GM20431 (cell line): ENCODE data around the gene TMC1.

Experiments
- in situ Hi-C: fragments of 300-500 bp; cut with MseI, MboI; formaldehyde crosslinking; loops from one replicate; pipeline ENCODE4 v1.15.0; 2020; ENCODE audit warnings: low sequenced_read_pairs; ENCODE audit not compliant: unreplicated experiment

The TMC1 gene

DNA sequence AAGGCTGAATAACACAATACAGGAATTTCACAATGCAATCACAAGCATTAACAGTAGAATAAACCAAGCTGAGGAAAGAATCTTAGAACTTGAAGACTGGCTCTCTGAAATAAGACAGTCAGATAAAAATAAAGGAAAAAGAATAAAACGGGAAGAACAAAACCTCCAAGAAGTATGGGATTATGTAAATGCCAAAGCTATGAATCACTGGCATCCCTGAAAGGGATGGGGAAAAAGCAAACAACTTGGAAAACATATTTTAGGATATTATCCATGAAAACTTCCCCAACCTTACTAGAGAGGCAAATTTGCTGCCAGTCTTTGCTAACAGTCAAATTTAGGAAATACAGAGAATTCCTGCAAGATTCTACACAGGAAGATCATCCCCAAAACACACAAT lies 273.5 kb downstream of the TMC1 start:
- in situ Hi-C loops: no loop called here

DNA sequence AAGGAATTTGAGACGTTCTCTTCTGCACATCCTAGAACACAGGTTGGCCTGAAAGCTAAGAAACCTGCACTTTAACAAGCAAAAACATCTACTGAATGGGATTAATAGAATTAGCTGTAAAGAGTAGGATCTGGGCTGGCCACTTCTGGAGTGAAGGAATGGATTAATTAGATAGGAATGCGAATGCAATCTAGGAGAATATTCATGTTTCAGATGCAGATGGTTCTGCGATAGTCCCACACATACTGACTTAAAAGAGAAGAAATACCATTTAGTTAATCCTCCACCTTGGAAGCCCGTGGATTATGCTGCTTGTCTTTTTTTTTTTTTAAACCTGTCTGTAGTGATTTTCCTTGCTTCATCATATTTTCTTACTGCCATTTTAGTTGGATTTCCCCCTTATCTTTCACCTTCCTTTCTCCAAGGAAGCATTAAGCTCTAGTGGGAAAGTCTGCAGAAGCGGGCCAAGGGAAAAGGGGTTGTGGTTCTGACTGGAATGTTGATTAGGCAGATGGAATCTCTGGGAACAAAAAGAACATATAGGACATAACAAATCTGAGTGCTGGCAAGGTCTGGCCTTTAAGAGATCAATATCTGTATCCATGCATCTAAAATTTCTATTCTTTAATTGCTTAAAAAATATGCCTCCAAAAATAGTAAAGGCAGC lies 279.1 kb downstream of the TMC1 start:
- in situ Hi-C loops: loop anchor here (25.0 kb wide), 1 partner anchor 188 kb away; no protein-coding TSS in a partner anchor

GRCh38 chr9:72805238-72805637 lies 283.8 kb downstream of the TMC1 start:
- in situ Hi-C loops: loop anchor here (25.0 kb wide), 1 partner anchor 193 kb away; no protein-coding TSS in a partner anchor

GRCh38 chr9:72806313-72806809 lies 285.0 kb downstream of the TMC1 start:
- in situ Hi-C loops: loop anchor here (25.0 kb wide), 1 partner anchor 194 kb away; no protein-coding TSS in a partner anchor

- in situ Hi-C loops: loop anchor here (25.0 kb wide), 1 partner anchor 196 kb away; no protein-coding TSS in a partner anchor
Measured at GRCh38 chr9:72807765-72808445, 286.5 kb downstream of the TMC1 start.

DNA sequence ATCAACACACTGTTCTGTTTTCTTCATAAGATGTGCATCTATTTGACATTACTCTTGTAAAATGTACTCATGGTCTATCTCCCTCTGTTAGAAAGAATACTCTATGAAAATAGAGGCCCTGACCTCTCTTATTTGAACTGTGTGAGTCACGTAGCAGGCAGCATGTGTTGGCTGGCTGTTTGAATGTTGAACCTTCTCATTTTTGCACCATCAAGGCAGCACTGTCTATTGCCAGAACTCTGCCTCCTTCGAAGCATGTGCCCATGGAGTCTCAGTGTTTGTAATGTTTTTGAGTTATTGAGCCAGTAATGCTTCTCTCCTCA lies 287.0 kb downstream of the TMC1 start:
- in situ Hi-C loops: loop anchor here (25.0 kb wide), 1 partner anchor 196 kb away; no protein-coding TSS in a partner anchor

DNA sequence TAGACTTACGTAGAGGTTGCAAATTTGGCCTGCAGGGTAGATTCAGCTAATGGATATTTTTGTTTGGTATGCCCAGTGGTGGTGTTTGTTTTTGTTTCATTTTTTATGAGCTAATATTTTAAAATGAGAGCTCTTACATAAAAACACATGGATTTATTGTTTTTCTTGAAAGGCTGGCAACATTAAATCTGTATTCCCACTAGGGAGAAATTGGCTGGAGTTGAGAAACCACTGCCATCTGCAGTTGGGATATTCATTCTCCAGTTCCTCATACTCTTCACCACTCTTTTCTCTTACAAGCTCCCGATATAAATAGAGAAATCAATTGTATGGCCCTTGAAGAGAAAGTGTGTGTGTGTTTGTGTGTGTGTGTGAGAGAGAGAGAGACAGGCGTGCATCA lies 288.2 kb downstream of the TMC1 start:
- in situ Hi-C loops: loop anchor here (25.0 kb wide), 1 partner anchor 197 kb away; no protein-coding TSS in a partner anchor

DNA sequence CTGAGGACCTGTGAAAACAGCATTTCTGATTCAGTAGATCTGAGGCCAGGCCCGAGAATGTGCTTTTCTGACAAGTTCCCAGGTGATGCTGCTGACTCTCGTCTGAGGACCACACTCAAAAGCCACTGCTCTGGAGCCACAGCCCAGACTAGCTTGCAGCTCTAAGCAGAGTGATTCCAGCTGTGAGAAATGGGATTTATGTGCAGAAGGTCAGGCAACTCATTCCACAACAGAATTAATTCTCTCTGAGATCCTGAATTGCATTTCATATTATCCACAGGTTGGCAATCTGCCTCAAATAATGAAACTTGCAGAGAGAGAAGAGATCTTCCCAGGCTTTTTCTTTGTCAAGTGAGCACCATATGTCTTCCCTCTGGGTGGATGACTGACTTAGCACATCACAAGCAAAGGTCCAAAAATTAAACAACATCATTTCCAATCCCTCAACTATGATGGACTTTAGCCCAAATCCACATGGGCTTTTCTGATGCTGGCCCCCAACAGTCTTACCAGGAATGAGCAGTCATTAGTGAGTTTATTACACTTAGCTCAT lies 291.2 kb downstream of the TMC1 start:
- in situ Hi-C loops: loop anchor here (10.0 to 25.0 kb wide), 2 partner anchors 200 to 528 kb away; no protein-coding TSS in a partner anchor

- in situ Hi-C loops: loop anchor here (10.0 to 25.0 kb wide), 2 partner anchors 201 to 529 kb away; no protein-coding TSS in a partner anchor
Measured at GRCh38 chr9:72813544-72813943, 292.1 kb downstream of the TMC1 start.

- in situ Hi-C loops: loop anchor here (10.0 to 25.0 kb wide), 2 partner anchors 202 to 529 kb away; no protein-coding TSS in a partner anchor
Measured at GRCh38 chr9:72814083-72814597, 292.7 kb downstream of the TMC1 start.

DNA sequence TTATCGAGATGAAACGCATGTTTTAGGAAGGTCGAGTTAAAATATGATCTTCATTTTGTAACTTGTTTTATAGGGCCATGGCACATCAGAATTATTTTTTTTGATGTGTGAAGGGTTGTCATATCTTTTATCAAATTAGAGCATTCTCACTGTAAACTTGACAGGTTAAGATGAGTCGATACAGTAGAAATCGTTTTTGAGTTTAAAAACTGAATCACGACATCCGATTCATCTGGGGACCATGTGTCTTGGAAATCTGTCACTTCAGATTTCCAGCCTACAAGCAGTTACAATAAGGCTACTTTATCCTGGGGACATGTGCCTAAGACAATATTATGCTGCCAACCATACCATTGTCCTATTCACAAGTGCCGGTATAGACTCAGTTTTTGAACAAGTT lies 295.3 kb downstream of the TMC1 start:
- in situ Hi-C loops: loop anchor here (10.0 to 25.0 kb wide), 2 partner anchors 204 to 532 kb away; no protein-coding TSS in a partner anchor

- in situ Hi-C loops: loop anchor here (10.0 to 25.0 kb wide), 2 partner anchors 205 to 533 kb away; no protein-coding TSS in a partner anchor
Measured at GRCh38 chr9:72817413-72817812, 296.0 kb downstream of the TMC1 start.

GRCh38 chr9:72818385-72818784 lies 297.0 kb downstream of the TMC1 start:
- in situ Hi-C loops: loop anchor here (10.0 to 25.0 kb wide), 2 partner anchors 206 to 534 kb away; no protein-coding TSS in a partner anchor

DNA sequence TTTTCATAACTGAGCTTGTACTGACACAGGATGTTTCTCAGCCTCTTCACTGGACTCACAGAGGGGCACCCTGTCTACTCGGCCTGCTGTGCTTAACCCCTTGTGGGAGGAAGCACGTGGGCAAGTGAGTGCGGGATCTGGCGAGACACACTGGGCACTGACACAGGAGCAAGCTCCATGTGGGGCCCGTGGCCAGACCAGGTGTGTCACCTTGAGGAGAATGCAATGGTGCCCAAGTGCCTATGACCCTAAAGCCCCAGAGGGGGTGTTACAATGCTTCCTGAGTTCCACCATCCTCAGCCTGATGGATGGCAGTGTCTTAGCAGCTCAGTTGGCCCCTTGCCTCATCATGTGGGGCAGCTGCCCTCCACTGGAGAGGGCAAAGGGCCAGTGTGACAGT lies 302.6 kb downstream of the TMC1 start:
- in situ Hi-C loops: loop anchor here (25.0 kb wide), 1 partner anchor 212 kb away; no protein-coding TSS in a partner anchor

DNA sequence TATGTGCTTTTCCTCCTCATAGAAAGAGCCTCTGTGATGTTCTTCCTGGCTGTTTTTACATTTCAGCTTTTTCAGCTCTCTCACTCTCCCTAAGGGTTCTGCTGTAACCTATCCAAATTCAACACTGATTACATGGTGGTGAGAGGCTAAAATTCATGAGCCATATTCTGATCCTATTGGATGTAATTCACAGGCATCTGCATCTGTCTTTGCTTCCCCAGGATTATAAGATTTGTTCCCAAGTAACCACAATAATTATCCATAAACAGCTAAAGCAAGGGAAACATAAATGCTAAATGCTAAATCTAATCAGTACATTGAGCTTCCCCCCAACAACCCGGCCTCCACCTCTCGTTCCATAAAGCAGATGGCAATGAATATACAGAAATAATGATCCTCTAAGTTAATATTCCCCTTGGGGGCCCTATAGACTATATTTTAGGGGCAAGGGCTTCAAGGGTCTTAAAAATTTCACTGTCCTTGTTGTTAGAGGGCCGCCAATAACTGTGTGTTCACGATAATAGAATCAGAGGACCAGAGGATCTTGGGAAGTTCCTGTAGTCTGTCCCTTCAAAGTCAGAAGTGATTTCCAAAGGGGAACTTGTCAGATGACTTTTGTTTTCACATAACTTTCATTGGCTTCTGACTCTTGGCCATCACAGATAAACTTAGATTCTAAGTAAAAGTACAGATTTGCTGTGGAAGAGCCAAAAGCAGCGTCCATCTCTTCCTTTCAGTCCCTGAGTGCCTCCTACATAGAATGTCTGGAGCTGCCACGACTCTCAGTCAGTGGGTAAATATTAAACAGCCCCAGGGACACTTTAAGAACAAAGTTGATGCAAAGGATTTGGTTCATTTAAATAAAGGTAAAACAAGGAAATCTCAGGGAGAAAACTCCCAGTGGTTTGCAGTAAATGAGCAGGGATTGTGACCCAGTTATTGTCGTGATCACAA lies 305.9 kb downstream of the TMC1 start:
- in situ Hi-C loops: no loop called here

DNA sequence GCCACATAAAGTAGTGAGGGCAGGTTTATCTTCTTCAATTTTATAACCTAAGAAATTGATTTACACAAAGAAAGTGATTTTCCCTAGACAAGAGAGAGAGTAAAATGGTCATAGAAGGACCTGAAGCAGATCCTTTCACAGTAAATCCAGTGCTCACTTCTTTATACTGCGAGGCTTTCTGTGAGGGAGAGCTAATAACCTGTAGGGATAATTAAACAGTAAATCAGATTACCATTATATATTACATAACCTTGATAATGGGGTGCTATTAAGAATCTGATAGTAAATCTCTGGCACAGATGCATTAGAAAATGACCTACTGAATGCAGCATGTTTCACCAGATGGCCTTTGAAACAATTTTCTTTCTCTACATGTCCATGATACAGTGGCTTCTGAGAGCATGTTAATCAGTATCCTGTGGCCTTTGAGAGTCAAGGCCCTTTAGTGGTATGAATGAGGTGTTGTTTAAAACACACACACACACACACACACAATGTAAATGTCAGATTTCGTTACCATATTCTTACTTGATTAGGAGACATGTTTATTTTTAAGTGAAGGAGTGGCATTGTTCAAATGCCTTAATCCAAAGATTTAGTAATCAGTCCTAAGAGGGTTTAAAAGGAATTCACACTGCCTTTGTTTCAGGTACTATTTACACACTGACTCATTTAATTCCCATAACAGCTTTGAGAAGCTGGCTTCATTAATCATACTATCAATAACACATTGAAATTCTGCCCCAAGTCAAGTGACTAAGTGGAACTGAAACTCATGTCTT lies 306.7 kb downstream of the TMC1 start:
- in situ Hi-C loops: no loop called here

GRCh38 chr9:72834994-72835393 lies 313.6 kb downstream of the TMC1 start:
- in situ Hi-C loops: no loop called here

DNA sequence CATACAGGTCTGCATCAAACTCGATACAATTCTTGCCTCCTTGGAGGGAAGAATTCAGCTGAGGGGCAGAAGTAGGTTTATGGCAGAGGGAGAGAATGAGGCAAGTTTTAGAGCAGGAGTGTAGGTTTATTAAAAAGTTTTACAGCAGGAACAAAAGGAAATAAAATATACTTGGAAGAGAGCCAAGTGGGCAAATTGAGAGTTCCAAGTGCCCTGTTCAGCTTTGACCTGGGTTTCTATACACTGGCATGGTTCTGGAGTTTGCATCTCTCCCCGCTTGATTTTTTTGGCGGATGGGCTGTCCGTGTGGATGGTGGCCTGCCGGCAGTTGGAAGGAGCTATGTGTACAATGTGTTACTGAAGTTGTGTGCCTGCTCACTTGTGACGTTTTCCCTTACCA lies 315.4 kb downstream of the TMC1 start:
- in situ Hi-C loops: no loop called here
